HG02870 (cell line): ENCODE results near the gene LOXL1.
A peak's percentile ranks its signal among the peaks of the same experiment; 100 is the strongest.

Experiments used
- ATAC-seq: cut with Tn5 transposase; IDR thresholded peaks from one replicate; pipeline ENCODE4 v1.9.1; 2021; ENCODE audit warnings: mild to moderate bottlenecking, moderate library complexity; ENCODE audit not compliant: unreplicated experiment

Gene LOXL1

DNA sequence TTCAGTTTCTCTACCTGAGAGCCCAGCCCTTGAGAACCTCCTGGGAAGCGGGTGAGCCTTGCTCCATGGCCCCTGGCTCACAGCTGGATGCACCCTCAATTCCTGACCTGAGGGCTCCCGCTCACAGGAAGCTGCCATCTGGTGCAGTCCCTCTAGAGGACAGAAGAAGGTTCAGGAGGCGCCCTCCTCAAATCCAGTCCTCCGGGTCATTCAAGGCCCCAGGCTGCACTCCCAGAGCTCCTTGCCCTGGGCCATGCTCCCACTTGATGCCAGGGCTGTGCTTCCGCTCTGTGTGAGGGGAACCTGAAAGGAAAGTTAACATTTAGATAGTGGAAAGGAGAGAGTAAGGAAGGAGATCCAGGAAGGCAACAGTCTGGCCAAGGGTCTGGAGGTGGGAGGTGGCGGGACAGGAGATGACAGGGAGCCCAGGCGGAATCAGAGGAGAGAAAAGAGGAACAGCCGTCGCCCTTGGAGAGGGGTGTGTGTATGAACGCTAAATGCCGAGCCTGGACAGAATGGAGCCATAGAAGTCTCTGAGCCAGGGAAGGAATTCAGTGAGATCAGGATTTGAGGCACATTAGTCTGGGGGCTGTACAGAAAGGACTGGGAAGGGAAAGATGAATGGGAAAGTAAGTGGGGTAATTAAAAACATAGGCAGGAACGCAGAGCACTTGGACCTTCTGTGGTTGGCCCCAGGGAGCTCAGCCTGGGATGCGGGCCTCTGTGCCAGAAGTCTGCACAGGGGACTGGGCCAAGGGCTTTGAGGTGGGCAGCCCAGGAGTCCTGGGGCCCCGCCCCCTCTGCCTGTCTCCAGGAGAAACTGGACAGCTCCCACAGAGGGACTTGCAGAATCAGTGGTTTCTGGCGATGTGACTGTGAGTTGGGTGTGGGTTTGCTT lies 26.8 kb upstream of the LOXL1 start:
- no peak for ATAC-seq

DNA sequence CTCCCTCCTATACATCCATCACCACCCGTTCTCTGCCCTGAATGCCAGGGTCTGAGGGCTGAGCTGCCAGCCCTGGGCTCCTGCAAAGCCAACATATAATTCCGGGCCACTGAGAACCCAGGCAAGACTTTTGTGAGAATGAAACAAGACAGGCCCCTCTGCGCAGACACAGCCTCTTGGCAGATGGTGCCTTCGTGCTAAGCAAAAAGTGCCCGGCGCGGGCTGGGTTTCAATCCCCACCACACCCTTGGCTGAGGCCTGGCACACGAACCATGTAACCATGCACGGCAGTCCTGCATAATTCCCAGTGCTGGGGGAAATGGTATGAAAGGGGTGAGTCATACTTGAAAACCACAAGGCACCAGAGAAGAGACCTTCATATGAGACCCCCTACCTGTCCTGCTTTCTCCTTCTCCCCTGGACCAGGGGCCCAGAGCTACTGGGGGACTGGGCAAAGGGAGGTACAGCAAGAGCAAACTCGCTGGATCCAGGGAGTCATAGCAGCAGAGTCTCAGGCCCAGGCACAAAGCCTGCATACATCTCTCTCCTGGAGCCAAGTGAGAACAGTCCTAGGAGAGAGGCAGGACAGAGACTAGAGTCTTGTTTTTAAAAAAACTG lies 26.1 kb upstream of the LOXL1 start:
- no peak for ATAC-seq

DNA sequence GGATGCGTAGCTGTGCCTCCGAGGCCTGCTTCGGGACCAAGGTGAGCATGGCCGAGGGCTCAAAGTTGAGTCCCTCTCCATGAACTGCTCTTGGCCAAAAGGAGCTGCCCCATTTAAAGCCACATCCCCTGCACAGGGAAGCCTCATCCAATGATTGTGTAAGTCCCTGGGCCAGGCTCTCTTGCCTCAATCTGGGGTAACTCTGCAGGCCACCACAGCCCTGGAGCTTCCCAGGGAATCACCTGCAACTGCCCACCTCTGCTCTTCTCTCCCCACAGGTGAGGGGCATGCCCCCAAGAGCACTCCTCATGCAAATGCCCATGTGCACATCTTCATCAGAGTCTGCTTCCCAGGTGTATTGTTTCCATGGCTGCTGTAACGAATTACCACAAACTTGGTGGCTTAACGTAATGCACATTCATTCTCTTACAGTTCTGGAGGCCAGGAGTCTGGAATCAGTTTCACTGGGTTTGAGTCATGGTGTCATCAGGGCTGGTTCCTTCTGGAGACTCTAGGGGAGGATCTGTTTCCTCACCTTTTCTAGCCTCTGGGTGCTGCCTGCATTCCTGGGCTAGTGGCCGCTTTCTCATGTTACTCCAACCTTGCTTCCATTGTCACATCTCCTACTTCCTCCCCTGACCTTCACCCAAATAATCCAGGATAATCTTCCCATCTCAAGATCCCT lies 25.0 kb upstream of the LOXL1 start:
- ATAC-seq: no peak

DNA sequence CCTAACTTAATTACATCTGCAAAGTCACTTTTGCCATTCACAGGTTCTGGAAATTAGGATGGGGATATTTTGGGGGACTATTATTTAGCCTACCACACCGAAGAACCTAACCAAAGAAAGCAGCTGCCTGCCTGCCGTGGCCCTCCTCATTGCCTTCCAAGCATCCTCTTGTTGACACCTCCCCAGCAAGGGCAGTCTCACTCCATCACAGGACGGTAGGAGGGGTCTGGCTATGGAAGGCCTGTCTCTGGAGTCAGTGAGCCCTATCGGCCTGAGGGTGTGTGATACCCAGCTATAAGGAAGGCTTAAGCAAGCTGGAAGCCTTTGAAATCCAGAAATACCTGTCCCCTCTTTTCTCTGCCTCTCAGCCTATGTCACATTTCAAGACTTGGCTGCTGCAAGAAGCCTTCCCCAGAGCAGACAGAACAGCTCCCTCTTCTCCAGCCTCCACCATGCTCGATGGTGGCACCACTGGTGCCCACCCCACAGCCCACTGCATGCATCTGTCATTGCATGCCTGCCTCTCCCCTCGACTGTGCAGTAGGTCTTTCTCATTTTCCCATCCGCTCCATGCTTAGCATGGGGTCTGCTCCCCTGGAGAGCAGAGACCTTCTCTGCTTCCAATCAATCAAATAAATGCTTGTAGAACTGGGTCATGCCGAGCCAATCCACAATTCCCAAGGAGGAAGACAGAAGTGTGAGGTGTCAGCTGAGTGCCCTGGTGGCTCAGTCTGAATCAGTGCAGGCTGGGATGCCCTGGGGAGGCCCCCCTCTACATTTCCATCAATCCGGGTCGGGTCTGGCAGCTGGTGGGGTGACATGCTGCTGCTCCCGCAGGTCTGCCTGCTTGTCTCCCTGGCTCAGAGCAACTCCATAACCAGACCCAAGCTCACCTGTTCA lies 23.9 kb upstream of the LOXL1 start:
- no peak for ATAC-seq

DNA sequence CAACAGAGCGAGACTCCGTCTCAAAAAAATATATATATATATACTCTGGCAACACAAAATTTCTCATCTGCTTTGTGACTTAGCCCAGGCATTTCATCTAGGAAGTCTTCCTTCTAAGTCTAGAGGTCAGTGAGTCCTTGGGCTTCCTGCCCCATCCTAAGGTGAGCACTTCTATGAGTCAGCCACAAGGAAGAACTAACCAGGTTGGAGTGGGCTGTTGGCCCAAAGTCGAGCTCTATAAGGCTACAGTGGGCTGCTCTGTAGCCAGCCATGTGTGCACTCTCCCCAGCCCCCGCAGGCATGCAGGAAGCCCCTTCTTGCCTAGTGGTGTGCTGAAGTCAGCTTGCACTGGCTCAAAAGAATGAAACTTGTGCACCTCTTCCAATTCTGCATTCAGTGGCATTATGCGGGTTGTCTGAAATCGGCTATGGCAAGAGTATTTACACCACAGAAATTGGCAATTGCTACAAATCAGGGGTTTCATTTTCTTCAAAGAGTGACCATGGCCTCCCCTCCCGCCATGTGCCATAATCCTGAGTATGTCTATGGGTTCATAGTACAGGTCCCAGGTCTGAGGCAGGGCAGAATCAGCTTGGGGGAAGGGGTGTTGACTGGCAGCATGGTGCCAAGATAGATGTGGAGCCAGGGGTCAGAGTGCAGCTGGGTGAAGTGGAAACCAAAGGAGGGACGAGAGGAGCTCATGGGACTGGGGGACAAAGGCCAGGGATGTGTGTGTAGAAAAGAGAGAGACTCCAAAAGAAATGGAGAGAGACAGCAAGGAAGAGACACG lies 22.0 kb upstream of the LOXL1 start:
- ATAC-seq: no peak

DNA sequence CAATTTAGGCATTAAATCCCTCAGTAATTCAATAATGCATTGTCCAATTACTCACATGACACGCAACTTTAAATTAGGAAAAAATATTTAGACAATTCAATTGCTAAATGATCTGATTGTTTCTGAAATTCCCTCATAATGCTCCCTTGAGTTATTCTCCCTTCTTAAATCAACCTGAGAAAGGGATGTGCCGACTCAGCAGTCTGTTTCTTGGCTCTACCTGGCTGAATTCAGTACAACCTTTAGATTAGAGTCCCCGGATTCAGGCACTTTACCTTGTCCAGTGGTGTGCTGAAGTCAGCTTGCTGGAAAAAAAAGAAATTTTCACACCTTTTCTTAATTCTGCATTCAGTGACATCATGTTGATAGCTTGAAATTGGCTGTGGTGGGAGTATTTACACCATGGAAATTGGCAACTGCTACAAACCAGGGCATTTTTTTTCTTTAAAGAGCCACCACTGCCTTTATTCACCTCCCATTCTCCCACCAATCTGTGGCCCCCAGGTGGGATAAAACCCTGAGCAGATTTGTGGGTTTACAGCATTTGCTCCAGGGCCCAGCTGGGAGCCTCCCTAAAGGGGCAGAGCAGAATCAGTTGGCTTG lies 20.9 kb upstream of the LOXL1 start:
- no peak for ATAC-seq

DNA sequence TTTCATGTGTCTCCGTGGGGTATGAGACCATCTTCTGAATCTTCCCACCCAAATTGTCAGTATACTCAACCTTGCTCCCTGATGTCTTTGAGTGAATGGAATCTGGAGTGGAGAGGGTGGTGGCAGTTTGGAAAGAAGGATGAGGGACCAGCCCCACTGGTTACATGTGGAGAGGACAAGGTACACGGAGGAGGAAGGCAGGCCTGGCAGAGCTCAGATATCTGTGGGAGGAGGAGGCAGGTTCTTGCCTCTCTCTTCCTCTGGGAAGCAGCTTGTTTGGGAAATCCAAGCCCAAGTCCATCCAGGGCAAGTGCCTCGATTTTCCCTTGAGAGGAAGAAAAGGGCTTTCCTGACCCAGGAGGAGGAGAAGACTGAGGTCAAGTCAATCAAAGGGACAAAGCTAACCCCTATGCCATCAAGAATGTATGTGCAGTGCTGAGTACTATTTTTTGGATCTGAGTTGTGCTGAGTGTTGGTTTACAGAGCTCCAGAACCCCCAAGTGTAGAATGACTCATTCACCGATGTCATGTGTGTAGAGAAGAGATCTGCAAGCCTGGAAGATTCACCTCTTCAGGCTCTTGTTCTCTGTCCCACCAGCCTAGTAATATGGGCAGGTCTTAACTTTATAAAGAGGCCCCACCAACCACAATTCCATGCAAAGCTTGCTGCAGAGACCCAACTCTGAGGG lies 19.8 kb upstream of the LOXL1 start:
- ATAC-seq: no peak

DNA sequence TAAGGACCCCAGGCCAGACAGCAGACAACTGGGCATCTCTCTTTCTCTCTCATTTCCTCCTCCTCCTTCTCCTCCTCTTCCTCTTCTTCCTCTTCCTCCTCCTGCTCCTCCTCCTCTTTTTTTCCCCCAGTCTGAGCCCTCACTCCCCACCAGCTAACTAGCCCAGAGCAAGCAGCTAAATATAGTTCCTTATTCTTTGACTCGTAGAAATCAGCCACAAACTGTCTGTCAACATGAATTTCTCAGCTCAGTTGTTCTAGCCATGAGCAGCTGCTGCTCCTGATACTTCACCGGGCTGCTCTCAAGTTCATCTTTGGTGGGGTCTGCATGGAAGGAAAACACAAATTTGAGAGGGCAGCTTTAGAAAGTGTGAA lies 19.2 kb upstream of the LOXL1 start:
- no peak for ATAC-seq

DNA sequence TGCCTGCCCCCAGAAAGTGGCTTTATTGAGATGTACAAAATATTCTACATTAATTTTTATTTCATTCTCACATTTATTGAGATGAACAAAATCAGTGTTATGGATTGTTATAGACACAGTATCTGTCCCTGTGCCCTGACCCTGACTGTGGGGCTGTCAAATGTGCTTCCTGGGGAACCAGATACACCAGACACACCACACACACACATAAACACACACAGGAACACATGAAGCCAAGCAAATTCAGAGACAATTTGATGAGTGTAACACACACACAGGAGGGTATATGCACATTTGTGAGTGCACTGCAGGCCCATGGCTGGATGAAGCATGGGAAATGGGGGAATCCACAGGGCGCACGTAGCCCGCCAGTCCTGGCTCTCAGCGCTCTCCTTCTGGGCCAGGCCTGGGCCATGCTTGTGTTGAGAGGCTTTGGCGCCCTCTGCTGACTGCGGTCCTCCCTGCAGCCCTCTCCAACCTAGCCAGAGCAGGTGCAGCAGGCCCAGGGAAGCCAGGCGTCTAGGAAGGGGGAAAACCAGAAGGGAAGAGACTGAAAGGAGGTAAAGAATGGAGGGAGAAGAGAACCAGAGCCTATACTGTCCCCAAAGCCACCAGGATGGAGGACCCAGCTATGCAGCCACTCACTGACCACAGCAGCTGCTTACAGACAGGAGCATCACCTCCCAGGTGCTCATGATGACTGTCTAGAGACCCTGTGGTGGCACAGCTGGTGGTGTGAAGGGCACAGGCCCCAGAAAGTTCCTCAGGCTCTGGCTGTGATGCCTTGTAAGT lies 18.0 kb upstream of the LOXL1 start:
- peak; percentile 69 for ATAC-seq

DNA sequence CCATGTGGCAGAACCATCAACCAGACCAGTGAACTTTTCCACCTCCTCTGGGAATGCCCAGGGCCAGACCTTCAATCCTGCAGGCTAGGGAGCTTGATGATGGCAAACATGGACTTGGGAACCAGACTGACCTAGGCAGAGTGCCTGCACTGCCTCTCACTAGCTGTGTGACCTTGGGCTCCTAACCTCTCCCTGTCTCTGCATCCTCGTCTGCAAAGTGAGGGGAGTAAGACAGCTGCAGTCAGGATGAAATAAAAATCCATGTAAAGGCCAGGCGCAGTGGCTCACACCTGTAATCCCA lies 17.5 kb upstream of the LOXL1 start:
- no peak for ATAC-seq

DNA sequence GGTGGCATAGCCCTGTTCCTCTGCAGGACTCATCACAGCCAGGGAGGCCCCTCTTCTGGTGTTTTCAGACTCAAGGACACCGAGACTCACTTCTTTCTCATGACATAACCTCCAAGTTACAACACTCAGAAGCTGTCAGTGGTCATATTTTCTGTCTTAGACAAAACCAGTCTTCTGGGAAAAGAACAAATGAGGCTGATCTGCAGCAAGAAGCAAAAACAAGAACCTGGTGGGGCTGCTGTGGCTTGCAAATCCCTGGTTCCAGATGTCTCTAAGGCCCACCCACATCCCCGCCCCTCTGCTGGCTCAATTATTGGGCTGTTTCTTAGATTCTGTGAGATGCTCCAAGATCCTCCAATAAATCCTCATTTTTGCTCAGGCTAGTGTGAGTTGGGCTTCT lies 16.6 kb upstream of the LOXL1 start:
- ATAC-seq: no peak

DNA sequence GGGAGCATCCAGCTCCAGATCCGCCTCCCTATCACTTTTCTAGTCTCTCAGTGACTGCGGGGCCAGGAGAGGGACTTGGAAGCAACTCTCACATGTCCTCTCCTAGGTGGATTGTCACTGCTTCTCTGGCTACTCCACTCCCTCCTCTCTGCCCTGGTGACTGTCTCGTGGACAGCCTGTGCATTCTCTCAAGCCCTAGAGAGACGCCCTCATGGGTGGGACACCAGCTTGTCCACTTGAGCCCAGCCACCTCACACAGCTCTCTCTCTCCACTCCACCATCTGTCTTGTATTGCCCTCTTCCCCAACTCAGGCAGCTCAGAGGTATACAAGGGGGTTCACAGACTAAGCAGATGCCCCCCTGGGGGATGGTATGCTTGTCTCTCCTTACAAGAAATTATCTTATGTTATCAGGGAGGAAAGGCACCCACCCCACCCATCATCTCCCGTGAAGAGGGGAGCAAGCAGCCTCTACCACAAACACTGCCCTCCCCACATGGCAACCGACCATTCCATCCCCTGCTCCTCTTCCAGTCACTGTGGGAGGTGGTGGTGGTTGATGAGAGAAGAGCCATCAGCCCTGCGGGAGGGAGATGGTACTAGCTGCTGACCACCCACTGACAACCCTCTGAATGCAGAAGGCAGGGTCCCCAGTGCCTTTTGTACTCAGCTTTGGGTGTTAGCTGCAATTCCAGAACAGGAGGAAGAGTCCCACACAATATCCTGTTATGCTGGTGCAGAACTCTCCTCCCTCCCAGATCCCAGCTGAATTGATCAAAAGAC lies 15.5 kb upstream of the LOXL1 start:
- ATAC-seq: no peak

DNA sequence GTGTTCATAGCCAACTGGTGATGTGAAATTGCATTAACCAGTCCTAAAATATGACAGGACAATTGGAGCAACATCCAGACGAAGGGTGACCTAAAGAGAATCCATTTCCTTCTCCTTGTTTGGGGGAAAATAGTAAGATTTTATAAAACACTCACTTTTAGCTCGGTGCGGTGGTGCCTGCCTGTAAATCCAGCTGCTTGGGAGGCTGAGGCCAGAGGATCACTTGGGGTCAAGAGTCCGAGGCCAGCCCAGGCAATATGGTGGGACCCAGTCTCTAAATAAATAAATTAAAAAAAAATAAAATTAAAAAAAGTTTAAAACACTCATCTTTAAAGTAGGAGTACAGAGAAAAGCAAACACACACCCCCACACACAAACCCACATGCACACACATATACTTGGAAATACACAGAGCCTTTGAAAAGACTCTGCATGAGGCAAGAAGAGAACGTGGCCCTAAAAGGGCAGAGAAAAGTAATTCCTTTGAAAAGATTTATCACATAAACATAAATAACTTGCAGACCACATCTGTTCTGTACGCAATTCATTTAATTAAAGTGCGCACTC lies 14.1 kb upstream of the LOXL1 start:
- ATAC-seq: no peak

DNA sequence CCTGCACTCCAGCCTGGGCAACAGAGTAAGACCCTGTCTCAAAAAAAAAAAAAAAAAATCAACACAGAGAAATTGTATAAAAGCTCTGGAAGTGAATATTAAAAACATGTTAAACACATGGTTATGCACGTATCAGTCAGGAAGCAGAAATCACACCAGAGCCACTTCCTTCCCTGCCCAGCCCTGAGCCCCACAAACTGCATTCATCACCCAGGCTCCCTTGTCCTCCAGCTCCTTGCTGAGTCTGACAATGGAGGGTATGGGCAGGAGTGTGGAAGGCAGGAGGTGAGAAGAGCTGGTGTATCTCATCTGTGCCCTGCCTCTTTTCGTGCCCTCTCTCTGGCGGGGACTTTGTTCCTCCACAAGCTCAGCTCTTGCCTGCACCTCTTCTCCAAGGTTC lies 12.1 kb upstream of the LOXL1 start:
- ATAC-seq: no peak

DNA sequence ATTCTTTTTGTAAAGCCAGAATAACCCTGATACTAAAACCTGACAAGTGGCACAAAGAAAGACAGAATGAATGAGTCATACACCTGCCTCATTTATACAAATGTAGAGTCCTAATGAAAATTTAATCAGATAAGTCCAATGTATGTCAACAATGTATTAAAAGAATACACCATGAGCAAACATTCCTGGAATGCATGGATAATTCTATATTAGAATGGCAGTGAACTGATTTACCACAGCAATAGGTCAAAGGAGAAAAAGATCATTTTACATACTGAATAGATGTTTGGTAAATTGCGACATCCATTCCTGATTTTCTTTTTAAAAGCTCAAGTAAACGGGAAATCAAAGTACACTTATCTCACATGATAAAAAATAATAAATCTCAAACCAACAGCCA lies 11.2 kb upstream of the LOXL1 start:
- ATAC-seq: no peak

DNA sequence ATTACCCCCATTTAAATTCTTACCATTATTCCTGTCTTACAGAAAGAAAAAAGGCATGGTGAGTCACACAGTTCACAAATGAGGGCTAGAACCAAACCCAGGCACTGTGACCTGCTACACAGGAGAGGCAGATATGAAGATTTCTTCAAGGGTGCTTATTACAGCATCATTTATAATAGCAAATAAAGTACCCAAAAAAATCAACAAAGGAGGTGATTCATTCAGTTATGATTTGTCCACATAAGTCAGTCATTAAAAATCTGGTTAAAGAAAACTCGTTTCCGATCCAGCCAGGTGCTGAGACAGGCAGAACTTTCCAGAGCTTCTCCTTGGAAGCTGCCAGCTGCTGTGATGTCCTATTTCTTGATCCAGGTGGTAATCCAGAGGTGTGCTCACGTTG lies 7.5 kb upstream of the LOXL1 start:
- ATAC-seq: no peak

DNA sequence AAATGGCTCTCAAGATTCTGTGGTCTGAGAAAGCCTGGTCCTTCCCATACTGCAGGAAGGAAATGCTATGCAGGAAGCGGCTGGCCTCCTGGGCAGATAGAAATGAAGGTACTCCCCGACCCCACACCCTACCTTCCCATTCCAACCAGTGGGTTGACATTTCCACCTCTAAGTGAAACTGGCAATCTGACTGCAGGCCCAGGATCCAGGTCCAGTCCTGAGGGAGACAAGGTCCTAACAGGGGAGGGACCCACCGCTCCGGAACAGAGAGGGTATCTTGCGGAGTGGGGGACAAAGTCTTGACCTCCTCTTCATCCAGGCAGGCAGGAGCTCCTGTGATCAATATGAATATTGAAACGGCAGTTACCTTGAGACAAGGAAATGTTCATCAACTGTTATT lies 6.6 kb upstream of the LOXL1 start:
- no peak for ATAC-seq
